ENCODE data around the gene SEC31A.
A peak's percentile ranks its signal among the peaks of the same experiment; 100 is the strongest.
"Not testable (repeated sequence)": the region's sequence is repeated elsewhere in the genome, so short reads cannot be mapped to it uniquely, and the experiment has no call there.

The SEC31A gene

DNA sequence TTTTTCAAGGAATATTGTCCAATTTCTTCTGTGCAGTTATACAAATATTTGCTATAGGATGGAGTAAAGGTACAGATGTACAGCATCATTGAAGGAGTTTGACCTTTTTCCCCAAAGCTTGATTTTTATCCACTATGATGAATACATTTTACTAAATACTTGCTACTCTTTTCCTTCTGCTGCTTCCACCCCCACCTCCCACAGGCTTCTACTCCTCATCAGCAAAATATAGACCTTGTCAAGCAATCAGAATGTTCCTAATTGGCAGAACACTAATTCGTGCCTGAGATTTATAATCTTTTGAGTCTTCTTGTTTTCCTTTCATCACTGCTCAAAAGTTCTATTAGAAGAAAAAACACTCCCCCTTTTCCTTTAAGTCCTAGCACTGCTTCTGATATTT lies 5.8 kb upstream of the SEC31A start:
- no peak for DNase-seq (ENCODE audit: low read depth)

GRCh38 chr4:82893942-82894341 lies 3.0 kb upstream of the SEC31A start:
- peak; percentile 77 for DNase-seq (ENCODE audit: low read depth)

- DNase-seq (ENCODE audit: low read depth) = no peak
Measured at GRCh38 chr4:82892467-82892802, 1.5 kb upstream of the SEC31A start.

DNA sequence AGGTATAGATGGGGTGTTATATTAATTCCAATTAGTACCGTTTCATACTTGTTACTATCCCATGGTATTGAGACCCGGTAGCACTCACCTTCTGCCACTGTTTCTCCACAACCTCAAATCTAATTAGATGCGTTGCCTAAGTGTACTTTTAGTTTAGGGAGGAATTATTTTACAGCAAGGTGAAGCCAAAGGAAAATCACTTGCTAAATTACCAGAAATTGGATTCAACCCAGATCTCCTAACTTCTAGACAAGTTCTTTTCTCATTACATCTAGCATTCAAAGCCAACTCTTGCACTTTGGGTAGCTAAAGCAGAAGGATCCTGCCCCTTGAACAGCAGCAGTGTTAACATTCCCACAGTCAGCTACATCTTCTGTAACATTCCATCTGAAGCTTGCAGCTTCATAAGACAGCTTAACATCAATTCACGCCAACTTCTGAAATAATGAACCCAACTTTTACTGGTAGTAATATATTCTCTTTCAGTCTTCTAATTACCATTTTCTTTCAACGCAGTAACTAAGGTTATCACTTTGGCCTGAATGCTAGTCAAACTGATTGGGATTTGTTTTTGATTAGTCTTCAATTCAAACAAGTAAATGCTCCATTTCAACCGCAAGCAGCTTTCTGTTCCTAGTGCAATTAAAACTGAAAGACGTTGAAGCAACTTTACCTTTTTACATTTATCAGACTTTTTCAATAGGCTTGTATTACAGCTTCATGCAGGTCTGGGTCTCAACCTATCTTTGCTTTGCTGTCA lies 934 bp upstream of the SEC31A start:
- DNase-seq (ENCODE audit: low read depth) = no peak

GRCh38 chr4:82890528-82890900 lies 439 bp downstream of the SEC31A start:
- DNase-seq (ENCODE audit: low read depth) = no peak

- no peak for DNase-seq (ENCODE audit: low read depth)
Measured at GRCh38 chr4:82889287-82889686, 1.7 kb downstream of the SEC31A start.

GRCh38 chr4:82886147-82886942 lies 4.6 kb downstream of the SEC31A start:
- no peak for DNase-seq (ENCODE audit: low read depth)

GRCh38 chr4:82885410-82885809 lies 5.5 kb downstream of the SEC31A start:
- DNase-seq (ENCODE audit: low read depth) = peak; percentile 35

DNA sequence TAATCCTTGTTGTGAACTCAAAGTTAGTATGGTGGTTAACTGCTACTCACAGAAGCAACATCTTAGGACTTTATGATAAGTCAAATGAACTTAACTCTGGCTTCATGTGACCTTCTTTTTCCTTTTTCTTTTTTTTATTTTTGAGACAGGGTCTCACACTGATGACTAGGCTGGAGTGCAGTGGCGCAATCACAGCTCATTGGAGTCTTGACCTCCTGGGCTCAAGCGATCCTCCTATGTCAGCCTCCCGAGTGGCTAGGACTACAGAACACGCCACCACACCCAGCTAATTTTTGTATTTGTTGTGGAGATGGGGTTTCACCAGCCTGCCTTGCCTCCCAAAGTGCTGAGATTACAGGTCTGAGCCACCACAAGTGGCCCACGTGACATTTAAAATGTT lies 22.4 kb downstream of the SEC31A start:
- no peak for DNase-seq (ENCODE audit: low read depth)

DNA sequence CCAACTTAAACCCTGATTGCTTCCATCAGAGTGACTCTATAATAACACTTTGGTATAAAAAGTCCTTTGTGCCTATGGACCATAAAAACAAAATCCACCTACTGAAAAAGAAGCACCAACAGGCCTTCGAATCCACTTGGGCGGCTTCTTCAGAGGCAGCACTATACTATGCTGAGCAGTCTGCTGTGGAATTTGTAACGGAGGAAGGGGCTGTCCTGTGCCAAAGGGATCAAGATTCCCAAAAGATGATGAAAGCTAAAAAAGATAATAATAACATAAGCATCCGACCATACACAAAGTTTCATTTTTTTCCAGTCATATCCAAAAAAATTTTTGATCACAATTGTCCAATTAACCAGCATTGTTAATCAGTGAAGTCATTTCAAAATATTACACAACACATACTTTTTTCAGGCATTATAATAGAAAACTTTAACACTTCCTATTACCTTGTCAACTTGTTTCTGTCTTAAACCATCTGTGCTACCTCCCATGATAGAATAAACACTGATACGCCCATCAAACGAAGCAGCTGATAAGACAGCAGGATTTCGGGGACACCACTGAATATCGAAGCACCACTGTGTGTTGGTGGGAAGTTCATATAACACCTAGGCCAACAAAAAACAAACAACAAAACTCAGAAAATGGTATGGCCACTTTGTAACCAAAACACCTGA lies 24.1 kb downstream of the SEC31A start:
- DNase-seq (ENCODE audit: low read depth) = peak; percentile 33

DNA sequence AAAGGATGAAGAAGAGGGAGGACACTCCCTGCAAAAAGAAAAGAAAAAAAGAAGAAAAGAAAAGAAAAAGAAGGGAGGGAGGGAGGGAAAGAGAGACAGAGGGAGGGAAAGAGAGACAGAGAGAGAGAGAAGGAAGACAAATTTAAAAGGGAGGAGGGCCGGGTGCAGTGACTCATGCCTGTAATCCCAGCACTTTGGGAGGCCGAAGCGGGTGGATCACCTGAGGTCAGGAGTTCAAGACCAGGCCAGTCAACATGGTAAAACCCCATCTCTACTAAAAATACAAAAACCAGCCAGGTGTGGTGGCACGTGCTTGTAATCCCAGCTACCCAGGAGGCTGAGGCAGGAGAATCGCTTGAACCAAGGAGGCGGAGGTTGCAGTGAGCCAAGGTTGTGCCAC lies 24.9 kb downstream of the SEC31A start:
- DNase-seq (ENCODE audit: low read depth) = peak; percentile 41

- peak; percentile 97 for DNase-seq (ENCODE audit: low read depth)
Measured at GRCh38 chr4:82865592-82865991, 25.4 kb downstream of the SEC31A start.

DNA sequence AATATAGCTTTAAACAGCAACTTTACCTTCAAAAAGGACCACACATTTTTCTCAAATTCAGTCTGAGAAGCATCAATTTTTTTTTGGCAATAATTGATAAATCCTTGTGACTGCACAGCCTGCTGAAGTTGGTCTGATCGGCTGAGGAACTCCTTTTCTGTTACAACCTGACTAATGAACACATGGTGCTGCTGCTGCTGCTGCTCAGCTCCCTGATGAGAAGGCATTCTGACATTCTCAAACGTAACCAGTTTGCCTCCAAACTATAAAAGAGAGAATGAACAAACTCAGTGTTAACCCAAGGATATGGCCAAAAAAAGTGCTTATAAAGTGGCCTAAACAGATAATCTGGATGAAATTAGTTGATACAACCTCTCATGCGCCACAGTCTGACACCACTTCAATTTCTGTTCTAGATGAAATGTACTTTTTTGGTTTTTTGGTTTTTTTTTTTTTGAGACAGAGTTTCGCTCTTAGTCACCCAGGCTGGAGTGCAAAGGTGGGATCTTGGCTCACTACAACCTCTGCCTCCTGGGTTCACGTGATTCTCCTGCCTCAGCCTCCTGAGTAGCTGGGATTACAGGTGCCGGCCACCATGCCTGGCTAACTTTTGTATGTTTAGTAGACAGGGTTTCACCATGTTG lies 26.5 kb downstream of the SEC31A start:
- DNase-seq (ENCODE audit: low read depth) = no peak

- DNase-seq (ENCODE audit: low read depth) = no peak
Measured at GRCh38 chr4:82861529-82861928, 29.4 kb downstream of the SEC31A start.

DNA sequence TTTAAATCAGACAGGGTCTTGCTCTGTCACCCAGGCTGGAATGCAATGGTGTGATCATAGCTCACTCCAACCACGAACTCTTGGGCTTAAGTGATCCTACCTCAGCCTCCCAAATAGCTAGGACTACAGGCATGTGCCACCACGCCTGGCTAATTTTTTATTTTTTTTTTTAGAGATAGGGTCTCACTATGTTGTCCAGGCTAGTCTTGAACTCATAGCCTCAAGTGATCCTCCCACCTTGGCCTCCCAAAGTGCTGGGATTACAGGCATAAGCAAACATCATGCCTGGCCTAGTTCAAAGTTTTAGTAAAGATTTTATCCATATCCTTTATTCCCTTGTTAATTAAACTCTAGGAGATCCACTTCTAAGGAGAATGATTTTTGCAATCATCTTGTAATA lies 30.5 kb downstream of the SEC31A start:
- not testable (repeated sequence) for DNase-seq (ENCODE audit: low read depth)

DNA sequence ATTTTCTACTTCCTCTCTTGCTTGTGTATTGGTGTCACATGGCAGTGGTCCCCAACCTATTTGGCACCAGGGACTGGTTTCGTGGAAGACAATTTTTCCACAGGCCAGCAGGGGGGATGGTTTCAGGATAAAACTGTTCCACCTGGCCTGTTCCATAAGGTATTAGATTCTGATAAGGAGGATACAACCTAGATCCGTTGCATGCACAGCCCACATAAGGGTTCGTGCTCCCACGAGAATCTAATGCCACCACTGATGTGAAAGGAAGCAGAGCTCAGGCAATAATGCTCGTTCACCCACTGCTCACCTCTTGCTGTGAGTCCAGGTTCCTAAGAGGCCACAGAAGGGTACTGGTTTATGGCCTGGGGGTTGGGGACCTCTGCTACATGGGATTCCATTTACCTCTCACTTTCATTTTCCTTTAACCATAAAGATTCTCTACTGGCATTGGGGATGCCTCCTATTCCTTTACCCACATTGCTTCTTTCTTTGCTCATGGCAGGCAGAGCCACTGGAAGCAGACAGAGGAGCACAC lies 38.1 kb downstream of the SEC31A start:
- no peak for DNase-seq (ENCODE audit: low read depth)

DNA sequence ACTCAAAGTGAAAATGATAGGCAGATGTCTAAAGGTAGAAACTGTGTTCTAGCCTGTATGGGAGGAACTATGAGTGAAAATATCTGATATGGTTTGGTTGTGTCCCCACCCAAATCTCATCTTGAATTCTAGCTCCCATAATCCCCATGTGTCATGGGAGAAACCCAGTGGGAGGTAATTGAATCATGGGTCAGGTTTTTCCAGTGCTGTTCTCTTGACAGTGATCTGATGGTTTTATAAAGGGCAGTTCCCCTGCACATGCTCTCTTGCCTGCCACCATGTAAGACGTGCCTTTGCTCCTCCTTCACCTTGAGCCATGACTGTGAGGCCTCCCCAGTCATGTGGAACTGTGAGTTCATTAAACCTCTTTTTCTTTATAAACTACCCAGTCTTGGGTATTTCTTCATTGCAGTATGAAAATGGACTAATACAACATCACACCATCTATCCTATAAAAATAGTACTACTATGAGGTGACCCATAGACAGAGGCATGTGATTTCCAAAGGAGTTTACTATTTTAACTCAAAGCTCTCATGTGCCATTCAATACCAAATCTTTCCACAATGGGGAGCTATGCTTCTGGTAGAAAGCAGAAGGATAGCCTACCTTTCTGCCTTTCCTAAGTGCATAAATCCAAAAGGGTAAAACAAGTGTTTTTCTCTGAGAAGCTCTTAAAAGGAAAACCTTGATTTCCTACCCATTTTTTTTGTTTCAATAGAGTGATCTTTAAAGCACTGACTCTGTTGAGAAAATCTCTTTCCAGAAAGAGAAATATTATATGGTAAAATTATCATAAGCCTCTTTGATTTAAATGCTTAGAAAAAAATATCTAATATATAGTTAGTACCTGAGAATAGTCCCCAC lies 38.8 kb downstream of the SEC31A start:
- DNase-seq (ENCODE audit: low read depth) = peak; percentile 55

DNA sequence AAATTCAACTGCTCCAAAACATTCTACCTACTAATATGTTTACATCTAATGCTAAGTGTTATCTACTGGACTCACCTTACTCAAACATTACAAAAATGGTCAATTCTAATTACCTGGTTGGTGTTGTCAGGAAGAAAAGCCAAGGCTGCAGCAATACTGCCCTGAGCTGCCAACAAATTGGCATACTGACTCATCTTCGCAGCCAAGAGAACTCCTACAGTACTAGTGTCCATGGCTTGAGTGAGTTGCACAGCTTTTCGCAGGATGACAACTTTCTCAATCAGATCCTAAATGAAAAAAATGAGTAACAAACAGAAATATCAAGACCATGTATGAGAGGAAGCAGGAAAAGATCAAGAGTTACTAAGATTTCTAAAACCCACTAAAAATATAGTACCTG lies 39.6 kb downstream of the SEC31A start:
- no peak for DNase-seq (ENCODE audit: low read depth)

DNA sequence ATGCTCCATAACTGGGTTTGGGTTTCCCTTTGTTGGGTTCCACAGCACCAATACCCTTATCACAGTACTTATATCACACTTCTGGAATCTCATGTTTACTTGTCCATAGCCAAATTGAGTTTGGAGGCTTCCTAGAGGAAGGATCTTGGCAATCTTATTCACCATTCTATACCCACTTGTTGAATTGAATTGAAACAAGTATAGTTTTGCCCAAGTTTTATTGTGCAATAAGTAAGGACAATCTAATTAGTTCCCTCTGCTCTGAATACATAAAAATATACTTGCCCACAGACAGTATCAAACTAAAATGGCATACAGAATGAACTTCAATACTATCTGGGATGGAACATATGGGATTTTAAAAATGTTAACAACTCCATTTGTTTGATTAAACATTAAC lies 40.3 kb downstream of the SEC31A start:
- DNase-seq (ENCODE audit: low read depth) = no peak

DNA sequence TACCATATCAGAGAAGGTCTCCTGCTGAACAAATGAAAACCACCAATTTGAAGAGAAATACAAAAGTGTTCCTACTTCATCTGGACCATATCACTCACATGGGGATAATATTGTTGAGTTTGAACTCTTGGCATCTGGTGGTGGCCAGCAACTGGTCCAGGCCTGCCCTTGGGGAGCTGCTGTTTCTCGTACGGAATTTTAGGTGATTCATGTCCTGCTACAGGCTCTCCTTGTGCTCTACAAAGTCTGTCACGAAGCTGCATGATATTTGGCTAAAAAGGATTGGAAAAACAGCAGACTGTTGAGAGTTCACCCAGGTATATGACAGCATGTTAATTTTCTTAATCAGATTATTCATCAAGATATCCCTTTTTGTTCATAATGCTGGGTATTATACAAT lies 42.2 kb downstream of the SEC31A start:
- DNase-seq (ENCODE audit: low read depth) = no peak

- peak; percentile 20 for DNase-seq (ENCODE audit: low read depth)
Measured at GRCh38 chr4:82842593-82842992, 48.4 kb downstream of the SEC31A start.
